NCI-H2227 (cell line): Measurements from ENCODE around the gene DNAJC3.
"Not testable (repeated sequence)": the region's sequence is repeated elsewhere in the genome, so short reads cannot be mapped to it uniquely, and the experiment has no call there.

Experiments
- DNase-seq: peaks from one replicate; lab custom pipeline; 2025; ENCODE audit not compliant: unreplicated experiment; lab: John Stamatoyannopoulos, UW

Gene DNAJC3

GRCh38 chr13:95713651-95714050 lies 36.7 kb downstream of the DNAJC3 start:
- DNase-seq, result no peak

- DNase-seq, result no peak
Observed at GRCh38 chr13:95714142-95714832, 37.3 kb downstream of the DNAJC3 start.

- DNase-seq, result no peak
Observed at GRCh38 chr13:95716231-95716630, 39.3 kb downstream of the DNAJC3 start.

- no peak for DNase-seq
Observed at GRCh38 chr13:95722241-95722640, 45.3 kb downstream of the DNAJC3 start.

- no peak for DNase-seq
Observed at GRCh38 chr13:95723438-95723837, 46.5 kb downstream of the DNAJC3 start.

GRCh38 chr13:95724252-95724651 lies 47.3 kb downstream of the DNAJC3 start:
- no peak for DNase-seq

GRCh38 chr13:95726876-95727275 lies 49.9 kb downstream of the DNAJC3 start:
- DNase-seq, result no peak

- DNase-seq, result no peak
Observed at GRCh38 chr13:95728957-95729356, 52.0 kb downstream of the DNAJC3 start.

GRCh38 chr13:95734124-95734523 lies 57.2 kb downstream of the DNAJC3 start:
- DNase-seq, result no peak

GRCh38 chr13:95740071-95740978 lies 63.4 kb downstream of the DNAJC3 start:
- not testable (repeated sequence) for DNase-seq

- no peak for DNase-seq
Observed at GRCh38 chr13:95740979-95741320, 64.0 kb downstream of the DNAJC3 start.

- no peak for DNase-seq
Observed at GRCh38 chr13:95741584-95742563, 64.9 kb downstream of the DNAJC3 start.

- no peak for DNase-seq
Observed at GRCh38 chr13:95743192-95743591, 66.3 kb downstream of the DNAJC3 start.

- DNase-seq, result no peak
Observed at GRCh38 chr13:95745289-95745688, 68.3 kb downstream of the DNAJC3 start.

- DNase-seq, result no peak
Observed at GRCh38 chr13:95745752-95746151, 68.8 kb downstream of the DNAJC3 start.

- no peak for DNase-seq
Observed at GRCh38 chr13:95749545-95749944, 72.6 kb downstream of the DNAJC3 start.

GRCh38 chr13:95752677-95753076 lies 75.7 kb downstream of the DNAJC3 start:
- DNase-seq, result no peak

GRCh38 chr13:95754069-95754468 lies 77.1 kb downstream of the DNAJC3 start:
- DNase-seq, result no peak

- DNase-seq, result no peak
Observed at GRCh38 chr13:95756072-95756471, 79.1 kb downstream of the DNAJC3 start.

- not testable (repeated sequence) for DNase-seq
Observed at GRCh38 chr13:95762626-95763025, 85.7 kb downstream of the DNAJC3 start.

- no peak for DNase-seq
Observed at GRCh38 chr13:95763601-95764000, 86.7 kb downstream of the DNAJC3 start.
